ENCODE measurements around the gene REXO4.

- TF ChIP-seq CTCF (IDR thresholded peaks at IDR 0.05; ENCODE audit: low read depth, low read length): no peak
- no peak for TF ChIP-seq POLR2A (IDR thresholded peaks at IDR 0.05; ENCODE audit: extremely low read depth, insufficient read length)
Measured at GRCh38 chr9:133463864-133464615, 46.2 kb upstream of the REXO4 start.
